Cardiac muscle cell (in vitro differentiated cells and primary cell): Measurements from ENCODE around the gene ALDH1A1. TPM values are rescaled to one million over a fixed set of nuclear protein-coding genes. Genes with fewer than 3 reads are reported as not detected.

Experiments
- DNase-seq, 2 donors: peaks; one replicate each; pipeline versions ENCODE4 v3.0.0 to v3.0.0-alpha.2; 2010 to 2017; ENCODE audit warnings: low read depth in 1 of 2, low spot score in 1 of 2
- H3K27ac ChIP-seq: fragments of 200-600 bp; sonication (generic); 2 replicates; pipeline ENCODE4 v1.5.1; 2016
- H3K27me3 ChIP-seq: fragments of 200-600 bp; sonication (generic); 2 replicates; pipeline ENCODE4 v1.6.0; 2016; ENCODE audit warnings: control low read depth
- H3K36me3 ChIP-seq: fragments of 200-600 bp; sonication (generic); 2 replicates; pipeline ENCODE4 v1.5.1; 2016; ENCODE audit warnings: control low read depth
- H3K4me1 ChIP-seq: fragments of 200-600 bp; sonication (generic); 2 replicates; pipeline ENCODE4 v1.8.1; 2017; ENCODE audit warnings: low read depth, mild to moderate bottlenecking, mixed run types
- H3K4me3 ChIP-seq: fragments of 200-600 bp; sonication (generic); 2 replicates; pipeline ENCODE4 v1.5.1; 2016; ENCODE audit warnings: mild to moderate bottlenecking
- H3K9me3 ChIP-seq: fragments of 200-600 bp; sonication (generic); 2 replicates; pipeline ENCODE4 v1.5.1; 2017; ENCODE audit warnings: low read depth, mild to moderate bottlenecking, control low read depth
- polyA plus RNA-seq: library from polyadenylated mRNA; unstranded; fragments of >200 nt; fragmentation: Nextera tagmentation; extraction: Ambion mirVana; gene quantifications from 2 replicates; pipeline ENCODE4 v1.2.1, GENCODE V29; 2016
- total RNA-seq: library from RNA; depleted of rRNA; stranded (reverse); fragments of >200 nt; gene quantifications from 2 replicates; pipeline ENCODE4 v1.2.3, GENCODE V29; 2016
- TF ChIP-seq, protein P1 (sequence below): IDR thresholded peaks from 2 replicates; pipeline ENCODE4 v1.5.1; 2012; ENCODE audit warnings: low read depth, mild to moderate bottlenecking, low read length

Gene ALDH1A1
- total and polyA plus RNA-seq, 2 experiments from 2014 or later = 0.48 to 1.6 TPM

DNA sequence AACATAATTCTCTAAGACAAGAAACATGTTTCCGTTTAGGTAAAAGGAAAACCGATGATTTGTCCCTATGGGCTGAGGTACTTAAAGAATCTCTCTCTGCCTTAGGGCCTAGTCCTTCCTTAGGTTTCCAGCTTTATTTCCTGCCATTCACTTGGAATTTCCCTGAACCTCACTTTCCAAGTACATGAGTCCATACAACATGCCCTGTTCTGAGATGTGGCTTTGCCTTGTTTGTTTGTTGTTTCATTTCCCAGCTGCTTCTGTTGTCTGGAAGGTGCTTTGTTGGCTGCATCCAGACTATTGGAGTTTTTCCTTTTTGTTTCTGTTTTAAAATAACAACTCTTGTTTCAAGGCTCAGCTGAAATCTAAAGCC, 95.2 kb downstream of the ALDH1A1 start:
- Histone ChIP-seq H3K36me3 (no peaks in the 10 kb centered on the region), H3K27ac (no peak overlapping the region), H3K9me3 (no peaks in the 10 kb centered on the region), H3K4me3 (no peak overlapping the region), H3K4me1 (no peaks in the 10 kb centered on the region), H3K27me3 (no peaks in the 10 kb centered on the region)
- DNase-seq = no peak
- TF ChIP-seq, protein P1, sequence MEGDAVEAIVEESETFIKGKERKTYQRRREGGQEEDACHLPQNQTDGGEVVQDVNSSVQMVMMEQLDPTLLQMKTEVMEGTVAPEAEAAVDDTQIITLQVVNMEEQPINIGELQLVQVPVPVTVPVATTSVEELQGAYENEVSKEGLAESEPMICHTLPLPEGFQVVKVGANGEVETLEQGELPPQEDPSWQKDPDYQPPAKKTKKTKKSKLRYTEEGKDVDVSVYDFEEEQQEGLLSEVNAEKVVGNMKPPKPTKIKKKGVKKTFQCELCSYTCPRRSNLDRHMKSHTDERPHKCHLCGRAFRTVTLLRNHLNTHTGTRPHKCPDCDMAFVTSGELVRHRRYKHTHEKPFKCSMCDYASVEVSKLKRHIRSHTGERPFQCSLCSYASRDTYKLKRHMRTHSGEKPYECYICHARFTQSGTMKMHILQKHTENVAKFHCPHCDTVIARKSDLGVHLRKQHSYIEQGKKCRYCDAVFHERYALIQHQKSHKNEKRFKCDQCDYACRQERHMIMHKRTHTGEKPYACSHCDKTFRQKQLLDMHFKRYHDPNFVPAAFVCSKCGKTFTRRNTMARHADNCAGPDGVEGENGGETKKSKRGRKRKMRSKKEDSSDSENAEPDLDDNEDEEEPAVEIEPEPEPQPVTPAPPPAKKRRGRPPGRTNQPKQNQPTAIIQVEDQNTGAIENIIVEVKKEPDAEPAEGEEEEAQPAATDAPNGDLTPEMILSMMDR = no peak

DNA sequence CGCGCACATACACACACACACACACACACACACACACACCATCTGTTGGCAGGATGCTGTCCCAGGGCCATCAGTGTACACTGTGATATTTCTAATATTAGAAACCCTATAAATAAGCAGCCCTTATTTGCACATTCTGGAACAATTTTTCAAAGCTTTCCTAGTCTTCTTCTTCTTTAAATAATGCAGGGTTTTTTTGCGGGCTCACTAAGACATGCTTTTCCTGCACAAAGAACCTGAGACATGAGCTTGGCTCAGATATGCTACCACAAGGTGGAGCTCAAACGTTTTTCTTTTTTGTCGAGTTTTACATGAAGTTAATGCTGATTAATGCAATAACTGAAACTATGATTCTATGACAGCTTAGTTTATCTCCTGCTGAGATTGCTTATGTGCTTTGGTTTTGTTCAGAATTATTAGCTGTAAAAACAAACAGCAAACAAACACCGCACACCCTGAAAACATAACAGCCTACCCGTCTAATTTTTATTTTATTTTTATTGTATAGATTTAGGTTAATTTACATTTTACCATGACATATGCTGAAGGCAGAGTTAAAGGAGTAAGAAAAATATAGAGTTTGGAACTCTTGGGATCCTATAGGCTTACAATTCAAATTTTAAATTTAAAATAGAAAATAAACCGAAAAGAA, 95.8 kb downstream of the ALDH1A1 start:
- Histone ChIP-seq H3K4me3 (no peak overlapping the region), H3K27me3 (no peaks in the 10 kb centered on the region), H3K36me3 (no peaks in the 10 kb centered on the region), H3K9me3 (no peaks in the 10 kb centered on the region), H3K4me1 (no peaks in the 10 kb centered on the region), H3K27ac (no peak overlapping the region)
- peak; percentile 55 to 79 for DNase-seq
- TF ChIP-seq, protein P1 = peak; percentile 75

DNA sequence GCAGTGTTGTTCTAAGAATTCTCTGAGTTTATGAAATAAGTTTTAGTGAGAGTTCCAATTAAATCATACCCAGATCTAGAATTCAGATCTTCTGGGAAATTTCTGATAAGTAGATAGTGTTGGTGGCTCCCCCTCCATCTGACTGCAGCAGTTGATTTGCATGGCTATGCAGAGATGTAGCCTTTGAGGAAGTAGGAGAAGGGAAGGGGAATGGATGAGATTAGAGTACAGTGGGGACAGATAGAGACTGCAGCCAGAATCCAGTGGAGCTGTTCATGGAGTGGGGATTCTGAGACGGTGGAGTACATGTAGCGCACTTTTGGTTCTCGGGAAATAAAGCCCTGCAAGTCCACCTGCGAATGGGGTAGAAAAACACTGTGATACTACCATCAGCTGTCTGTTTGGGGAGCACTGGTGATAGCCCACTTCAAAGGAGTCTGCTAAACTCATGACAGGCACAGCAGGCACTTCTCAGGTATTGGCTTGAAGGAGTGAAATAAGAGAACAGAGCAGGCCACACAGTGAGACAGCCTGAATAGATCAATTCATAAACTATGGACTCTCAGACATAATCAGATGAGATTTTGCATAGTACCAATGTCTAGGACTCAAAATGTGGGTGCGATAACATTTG, 96.8 kb downstream of the ALDH1A1 start:
- no peaks in the 10 kb centered on the region for H3K27me3 ChIP-seq
- no peaks in the 10 kb centered on the region for H3K36me3 ChIP-seq
- H3K9me3 ChIP-seq = no peaks in the 10 kb centered on the region
- no peak overlapping the region for H3K27ac ChIP-seq
- TF ChIP-seq, protein P1 = no peak
- no peaks in the 10 kb centered on the region for H3K4me1 ChIP-seq
- no peak overlapping the region for H3K4me3 ChIP-seq
- no peak for DNase-seq

DNA sequence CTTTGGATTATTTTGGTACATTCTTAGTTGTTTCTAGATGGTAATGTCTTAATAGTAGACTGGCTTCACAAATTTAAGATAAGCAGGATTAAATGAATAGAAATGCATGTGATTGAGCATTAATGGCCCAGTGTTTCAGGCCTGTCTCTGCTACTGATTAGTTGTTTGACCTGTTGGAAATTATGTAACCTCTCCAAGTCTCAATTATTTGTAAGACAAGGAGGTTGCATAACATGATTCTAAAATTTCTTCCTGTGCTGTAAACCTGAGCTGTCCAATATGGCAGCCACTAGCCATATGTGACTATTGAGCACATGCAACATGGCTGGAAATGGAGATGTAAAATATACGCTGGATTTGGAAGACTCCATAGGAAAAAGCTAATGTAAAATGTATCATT, 97.5 kb downstream of the ALDH1A1 start:
- DNase-seq = no peak
- Histone ChIP-seq H3K27ac (no peak overlapping the region), H3K27me3 (no peaks in the 10 kb centered on the region), H3K4me1 (no peaks in the 10 kb centered on the region), H3K36me3 (no peaks in the 10 kb centered on the region), H3K4me3 (no peak overlapping the region), H3K9me3 (no peaks in the 10 kb centered on the region)
- TF ChIP-seq, protein P1 = no peak

Other genes starting within 250 kb of the ALDH1A1 start
- 1.2 and 8.8 TPM in 2 replicates for gene ANXA1, start 198.8 kb upstream of the ALDH1A1 start, total RNA-seq
- 3.9 and 13.7 TPM in 2 replicates for gene ANXA1, start 198.8 kb upstream of the ALDH1A1 start, polyA plus RNA-seq